GM18909 (cell line): ENCODE results near the gene PRCD.

ENCODE experiments used
- ATAC-seq: cut with Tn5 transposase; IDR thresholded peaks from one replicate; pipeline ENCODE4 v1.9.1; 2021; ENCODE audit warnings: mild to moderate bottlenecking; ENCODE audit not compliant: unreplicated experiment, poor library complexity

The PRCD gene

GRCh38 chr17:76539631-76540271, at the start of gene PRCD:
PRCD (plus strand) TSS chr17:76540044; CDS start chr17:76540142, 98 bp downstream.
- ATAC-seq, result no peak

- ATAC-seq, result no peak
Measured at GRCh38 chr17:76490112-76490710, 49.6 kb upstream of the PRCD start.

GRCh38 chr17:76491271-76492122, 48.3 kb upstream of the PRCD start:
- ATAC-seq, result peak; percentile 8

- peak; percentile 34 for ATAC-seq
Measured at GRCh38 chr17:76492123-76492988, 47.5 kb upstream of the PRCD start.

GRCh38 chr17:76492989-76493501, 46.8 kb upstream of the PRCD start:
- ATAC-seq, result peak; percentile 48

- ATAC-seq, result no peak
Measured at GRCh38 chr17:76493505-76494167, 46.2 kb upstream of the PRCD start.

GRCh38 chr17:76495663-76496400, 44.0 kb upstream of the PRCD start:
- ATAC-seq, result no peak

GRCh38 chr17:76496464-76496863, 43.4 kb upstream of the PRCD start:
- no peak for ATAC-seq

- ATAC-seq, result no peak
Measured at GRCh38 chr17:76497699-76497978, 42.2 kb upstream of the PRCD start.

GRCh38 chr17:76497979-76498875, 41.6 kb upstream of the PRCD start:
- ATAC-seq, result no peak

GRCh38 chr17:76498876-76499251, 41.0 kb upstream of the PRCD start:
- no peak for ATAC-seq

GRCh38 chr17:76499267-76499667, 40.6 kb upstream of the PRCD start:
- ATAC-seq, result no peak

GRCh38 chr17:76500074-76500746, 39.6 kb upstream of the PRCD start:
- no peak for ATAC-seq

- ATAC-seq, result no peak
Measured at GRCh38 chr17:76500747-76501017, 39.2 kb upstream of the PRCD start.

- peak; percentile 79 for ATAC-seq
Measured at GRCh38 chr17:76501018-76501826, 38.6 kb upstream of the PRCD start, which contains the start of gene RHBDF2. RHBDF2 (minus strand) TSS chr17:76501423; CDS start chr17:76481524, 19,899 bp downstream.

GRCh38 chr17:76501827-76502307, 38.0 kb upstream of the PRCD start:
- no peak for ATAC-seq
